ENCODE data around the gene ALKBH8. TPM values are rescaled to one million over a fixed set of nuclear protein-coding genes. Genes with fewer than 3 reads are reported as not detected.

ALKBH8 gene
- total RNA-seq: 10 to 100 TPM in 1 of 2 experiments, 1 to 10 TPM in 1; 9.3 to 11.2 TPM

GRCh38 chr11:107565219-107565937, at the start of gene ALKBH8:
TSS of gene ALKBH8 (minus strand) at chr11:107565735. CDS start at chr11:107560893, 4,842 bp downstream.
- Mint-ChIP-seq H3K4me3 (peak within 1 kb of the TSS; percentile 92), H3K27me3 (no peaks in the 10 kb centered on the region), H3K27ac (peak within 1 kb of the TSS; percentile 94), H3K36me3 (peaks cover 3% of the 10 kb centered on the region), H3K4me1 (ENCODE audit: low read depth) (peaks cover 45% of the 10 kb centered on the region), H3K9me3 (no peaks in the 10 kb centered on the region)
- CTCF ChIA-PET: interaction anchor here (0.8 to 7.4 kb wide), 4 partner anchors 9 to 206 kb away, joined by 4 to 77 read pairs (median 30); no protein-coding TSS in a partner anchor
- DNase-seq: peak; percentile 88
- POLR2A ChIA-PET: interaction anchor here (1.3 kb wide), 1 partner anchor 124 kb away, joined by 3 read pairs; no protein-coding TSS in a partner anchor
- intact Hi-C loops (cut with micrococcal nuclease): loop anchor here (1.0 to 10.0 kb wide), 9 partner anchors 27 to 1543 kb away; partner anchors contain the start of genes AASDHPPT, CWF19L2, DDX10 and KBTBD3

GRCh38 chr11:107612445-107612844, 46.9 kb upstream of the ALKBH8 start:
- Mint-ChIP-seq H3K36me3 (no peaks in the 10 kb centered on the region), H3K4me3 (no peak overlapping the region), H3K4me1 (ENCODE audit: low read depth) (no peaks in the 10 kb centered on the region), H3K27me3 (peaks cover 24% of the 10 kb centered on the region), H3K9me3 (no peaks in the 10 kb centered on the region), H3K27ac (no peak overlapping the region)
- POLR2A ChIA-PET: no interaction called here
- CTCF ChIA-PET: no interaction called here
- intact Hi-C loops (cut with micrococcal nuclease): no loop called here
- no peak for DNase-seq

DNA sequence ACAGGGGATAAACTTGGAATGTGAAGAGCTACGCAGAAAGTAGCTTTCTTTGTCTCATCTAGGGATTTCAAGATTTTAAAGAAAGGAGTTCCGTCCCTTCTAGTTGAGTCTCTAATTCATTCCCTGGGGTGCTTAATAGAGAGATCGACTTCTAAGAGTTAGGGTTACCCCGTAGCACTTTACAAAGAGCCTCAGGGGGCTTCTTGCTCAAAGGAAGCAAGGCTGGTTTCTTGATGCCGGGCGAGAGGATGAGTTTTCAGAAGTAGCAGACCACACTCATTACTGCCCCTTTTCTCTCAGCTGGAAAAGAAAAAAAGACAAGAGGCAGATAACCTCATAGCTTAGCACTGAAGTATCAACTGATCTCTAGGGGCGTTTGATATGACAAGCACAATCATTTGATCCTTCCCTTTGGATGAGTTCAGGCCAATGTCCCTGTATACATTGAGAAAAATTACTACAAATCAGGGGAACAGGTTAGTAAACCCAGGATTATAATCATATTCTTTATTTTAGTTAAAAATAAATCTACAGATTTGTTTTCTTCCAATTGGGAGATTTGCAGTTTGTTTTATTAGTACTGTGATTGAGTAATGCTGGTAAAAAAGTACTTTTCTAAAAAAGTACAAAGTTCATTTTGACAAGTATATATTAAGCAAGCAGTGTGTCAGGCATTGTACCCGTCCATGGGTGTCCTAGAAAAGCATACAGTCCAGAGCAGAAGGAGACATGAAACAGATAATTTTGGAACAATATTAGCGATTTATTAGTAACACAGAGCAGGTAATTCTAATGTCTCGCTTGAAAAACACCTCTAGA, 44.1 kb upstream of the ALKBH8 start:
- no peaks in the 10 kb centered on the region for H3K9me3 Mint-ChIP-seq
- no peak overlapping the region for H3K27ac Mint-ChIP-seq
- no peak overlapping the region for H3K4me3 Mint-ChIP-seq
- no peaks in the 10 kb centered on the region for H3K4me1 Mint-ChIP-seq (ENCODE audit: low read depth)
- ChIA-PET POLR2A (no interaction called here), CTCF (interaction anchor here (1.1 to 1.3 kb wide), 4 partner anchors 46 to 80 kb away, joined by 3 to 4 read pairs (median 4); no protein-coding TSS in a partner anchor)
- DNase-seq: no peak
- no peaks in the 10 kb centered on the region for H3K36me3 Mint-ChIP-seq
- intact Hi-C loops (cut with micrococcal nuclease): no loop called here
- peaks cover 34% of the 10 kb centered on the region for H3K27me3 Mint-ChIP-seq

- no peak for DNase-seq
- H3K36me3 Mint-ChIP-seq: no peaks in the 10 kb centered on the region
- H3K4me1 Mint-ChIP-seq (ENCODE audit: low read depth): no peaks in the 10 kb centered on the region
- H3K9me3 Mint-ChIP-seq: no peaks in the 10 kb centered on the region
- intact Hi-C loops (cut with micrococcal nuclease): no loop called here
- no peak overlapping the region for H3K27ac Mint-ChIP-seq
- H3K27me3 Mint-ChIP-seq: peaks cover 39% of the 10 kb centered on the region
- POLR2A ChIA-PET: no interaction called here
- CTCF ChIA-PET: interaction anchor here (1.1 to 1.3 kb wide), 4 partner anchors 45 to 81 kb away, joined by 3 to 4 read pairs (median 4); no protein-coding TSS in a partner anchor
- H3K4me3 Mint-ChIP-seq: no peak overlapping the region
Measured at GRCh38 chr11:107608809-107609208, 43.3 kb upstream of the ALKBH8 start.

DNA sequence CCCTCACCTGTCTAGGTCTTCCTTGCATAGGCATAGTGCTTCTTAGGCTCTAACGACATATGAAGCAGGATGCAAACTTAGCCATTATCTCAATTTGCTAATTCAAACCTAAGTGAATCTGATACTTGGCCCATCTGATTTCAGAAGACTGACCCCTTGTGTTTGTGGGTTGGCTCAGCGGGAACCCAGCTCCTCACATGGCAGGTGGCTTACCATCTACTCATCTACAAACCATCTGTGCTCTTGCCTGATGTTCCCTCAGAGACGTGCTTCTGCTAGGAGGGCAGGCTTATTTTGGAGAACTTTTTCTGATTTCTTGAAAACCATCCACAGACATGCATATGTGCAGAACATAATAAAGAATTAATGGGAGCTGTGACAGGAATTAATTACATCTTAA, 40.6 kb upstream of the ALKBH8 start:
- Mint-ChIP-seq H3K27me3 (peaks cover 49% of the 10 kb centered on the region), H3K27ac (no peak overlapping the region), H3K9me3 (no peaks in the 10 kb centered on the region), H3K4me3 (no peak overlapping the region), H3K4me1 (ENCODE audit: low read depth) (no peaks in the 10 kb centered on the region), H3K36me3 (no peaks in the 10 kb centered on the region)
- ChIA-PET CTCF (no interaction called here), POLR2A (no interaction called here)
- no peak for DNase-seq
- intact Hi-C loops (cut with micrococcal nuclease): no loop called here

DNA sequence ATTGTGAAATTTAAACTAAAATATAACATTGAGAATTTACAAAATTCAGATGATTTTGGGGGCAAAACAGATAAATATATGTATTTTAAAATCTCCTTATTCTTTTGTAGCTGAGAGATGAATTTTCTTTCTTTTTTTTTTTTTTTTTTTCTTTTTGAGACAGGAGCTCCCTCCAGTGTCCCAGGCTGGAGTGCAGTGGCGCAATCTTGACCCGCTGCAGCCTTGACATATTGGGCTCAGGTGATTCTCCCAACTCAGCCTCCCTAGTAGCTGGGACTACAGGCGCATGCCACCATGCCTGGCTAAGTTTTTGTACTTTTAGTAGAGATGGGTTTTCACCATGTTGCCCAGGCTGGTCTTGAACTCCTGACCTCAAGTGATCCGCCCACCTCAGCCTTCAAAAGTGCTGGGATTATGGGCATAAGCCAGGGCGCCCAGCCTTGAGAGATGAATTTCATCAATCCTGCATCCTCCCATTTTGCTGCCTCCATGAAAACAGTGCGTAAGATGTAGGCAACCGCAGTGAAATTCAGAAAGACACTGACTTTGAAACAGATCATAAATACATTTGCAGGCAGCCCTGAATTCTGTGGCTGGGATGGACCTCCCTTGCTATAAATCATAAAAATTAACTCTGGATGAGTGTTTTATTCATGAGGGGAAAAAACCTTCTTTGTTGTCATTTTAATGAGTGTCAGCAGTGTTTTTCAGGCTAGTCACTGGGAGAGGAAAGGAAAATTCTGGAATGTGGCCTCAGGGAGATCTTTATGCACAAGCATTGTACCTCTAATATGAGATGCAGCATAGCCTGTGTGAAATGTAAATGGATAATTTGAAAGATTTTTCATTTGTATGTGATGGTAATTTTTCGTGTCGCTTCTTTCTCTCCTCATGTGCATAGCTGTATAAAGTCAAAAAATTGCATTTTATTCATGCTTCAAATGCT, 39.8 kb upstream of the ALKBH8 start:
- Mint-ChIP-seq H3K36me3 (no peaks in the 10 kb centered on the region), H3K27ac (no peak overlapping the region), H3K27me3 (peaks cover 50% of the 10 kb centered on the region), H3K4me3 (no peak overlapping the region), H3K9me3 (no peaks in the 10 kb centered on the region), H3K4me1 (ENCODE audit: low read depth) (no peaks in the 10 kb centered on the region)
- DNase-seq: no peak
- intact Hi-C loops (cut with micrococcal nuclease): no loop called here
- CTCF ChIA-PET: interaction anchor here (0.5 to 1.0 kb wide), 2 partner anchors 29 to 473 kb away, joined by 3 read pairs; no protein-coding TSS in a partner anchor
- POLR2A ChIA-PET: no interaction called here

DNA sequence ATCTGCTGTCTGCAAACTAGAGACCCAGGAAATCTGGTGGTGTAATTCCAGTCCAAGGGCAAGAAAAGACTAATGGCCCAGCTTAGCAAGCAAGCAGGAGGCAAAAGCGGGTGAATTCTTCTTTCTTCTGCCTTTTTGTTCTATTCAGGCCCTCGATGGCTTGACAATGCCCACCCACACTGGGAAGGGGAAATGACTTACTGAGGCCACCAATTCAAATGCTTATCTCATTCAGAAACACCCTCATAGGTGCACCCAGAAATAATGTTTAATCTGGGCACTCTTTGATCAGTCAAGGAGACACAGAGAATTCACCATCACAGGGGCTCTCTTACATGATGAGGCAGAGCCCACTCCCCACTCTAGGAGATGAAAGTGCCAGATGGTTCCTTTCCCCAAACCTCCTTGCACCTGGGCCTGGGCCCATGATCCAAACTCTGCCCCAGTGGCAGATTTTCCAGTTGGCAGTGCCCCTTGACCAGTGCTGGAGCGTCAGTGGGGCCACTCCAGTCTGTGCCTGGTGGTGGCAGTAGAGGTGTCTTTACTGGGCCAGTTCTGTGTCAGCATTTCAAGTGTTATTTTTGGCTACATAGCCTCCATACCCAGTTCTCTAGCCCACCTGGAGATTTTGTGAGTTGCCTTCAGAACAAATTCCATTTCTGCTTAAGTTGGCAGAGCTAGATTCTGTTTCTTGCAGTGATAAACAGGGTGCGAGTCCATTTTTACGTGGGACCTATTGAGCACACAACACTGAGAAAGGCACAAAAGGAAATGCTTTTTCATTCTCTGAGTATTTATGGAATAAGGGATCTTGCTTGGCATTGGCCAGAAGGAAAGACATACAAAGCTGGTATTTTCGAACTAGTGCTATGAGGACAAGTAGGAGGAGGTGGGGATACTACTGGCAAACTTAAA, 32.9 kb upstream of the ALKBH8 start:
- POLR2A ChIA-PET: no interaction called here
- H3K9me3 Mint-ChIP-seq: no peaks in the 10 kb centered on the region
- no peak overlapping the region for H3K27ac Mint-ChIP-seq
- CTCF ChIA-PET: interaction anchor here (0.7 to 1.5 kb wide), 2 partner anchors 50 to 91 kb away, joined by 3 read pairs; no protein-coding TSS in a partner anchor
- peak; percentile 29 for DNase-seq
- H3K4me1 Mint-ChIP-seq (ENCODE audit: low read depth): no peaks in the 10 kb centered on the region
- no peaks in the 10 kb centered on the region for H3K36me3 Mint-ChIP-seq
- no peak overlapping the region for H3K4me3 Mint-ChIP-seq
- intact Hi-C loops (cut with micrococcal nuclease): no loop called here
- H3K27me3 Mint-ChIP-seq: peaks cover 45% of the 10 kb centered on the region

GRCh38 chr11:107594736-107595135, 29.2 kb upstream of the ALKBH8 start:
- Mint-ChIP-seq H3K4me1 (ENCODE audit: low read depth) (peaks cover 24% of the 10 kb centered on the region), H3K36me3 (no peaks in the 10 kb centered on the region), H3K4me3 (no peak overlapping the region), H3K27me3 (peaks cover 60% of the 10 kb centered on the region), H3K9me3 (no peaks in the 10 kb centered on the region), H3K27ac (no peak overlapping the region)
- CTCF ChIA-PET: interaction anchor here (1.0 to 1.2 kb wide), 2 partner anchors 94 to 146 kb away, joined by 3 to 4 read pairs; no protein-coding TSS in a partner anchor
- intact Hi-C loops (cut with micrococcal nuclease): no loop called here
- POLR2A ChIA-PET: no interaction called here
- DNase-seq: no peak

DNA sequence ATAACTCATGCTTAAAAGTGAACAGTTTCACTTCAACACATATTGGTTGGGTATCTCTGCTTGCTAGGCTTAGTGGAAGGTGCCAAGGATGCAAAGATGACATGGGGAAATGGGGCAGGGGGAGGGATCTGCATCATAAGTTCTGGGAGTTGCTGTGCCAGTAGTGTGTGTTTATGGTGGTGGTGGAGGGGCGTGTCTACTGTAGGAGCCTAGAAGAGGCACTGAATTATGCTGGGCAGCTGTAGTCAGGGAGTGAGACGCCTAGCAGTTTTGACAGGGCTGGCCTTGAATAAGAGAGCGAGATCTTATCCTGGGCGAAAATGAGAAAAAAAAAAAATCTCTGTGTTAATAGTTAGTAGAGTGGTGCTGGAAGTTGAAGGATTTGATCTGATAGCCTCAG, 28.4 kb upstream of the ALKBH8 start:
- Mint-ChIP-seq H3K36me3 (no peaks in the 10 kb centered on the region), H3K4me1 (ENCODE audit: low read depth) (peaks cover 26% of the 10 kb centered on the region), H3K27me3 (peaks cover 67% of the 10 kb centered on the region), H3K4me3 (no peak overlapping the region), H3K9me3 (no peaks in the 10 kb centered on the region), H3K27ac (no peak overlapping the region)
- DNase-seq: no peak
- intact Hi-C loops (cut with micrococcal nuclease): no loop called here
- ChIA-PET CTCF (interaction anchor here (1.0 to 1.5 kb wide), 3 partner anchors 30 to 147 kb away, joined by 3 to 4 read pairs (median 4); no protein-coding TSS in a partner anchor), POLR2A (no interaction called here)

DNA sequence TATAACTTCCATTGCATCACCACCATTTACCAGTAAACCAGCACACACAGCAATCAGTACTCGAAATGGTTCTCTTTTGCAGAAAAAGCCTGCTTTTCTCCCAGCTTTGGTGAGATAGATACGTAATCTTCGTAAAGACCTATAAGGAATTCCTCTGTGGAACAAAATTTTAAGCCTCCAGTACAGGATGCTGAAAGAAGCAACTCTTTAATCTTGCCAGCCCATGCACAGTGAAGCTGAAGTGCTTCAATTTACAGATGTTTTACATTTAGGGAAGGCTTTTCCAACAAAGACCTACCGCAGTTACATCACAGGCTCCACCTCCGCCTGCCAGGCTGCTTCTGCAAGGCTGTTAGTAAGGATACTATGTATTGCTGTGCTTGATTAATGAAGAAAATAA, 27.3 kb upstream of the ALKBH8 start:
- H3K27ac Mint-ChIP-seq: no peak overlapping the region
- no peaks in the 10 kb centered on the region for H3K36me3 Mint-ChIP-seq
- H3K27me3 Mint-ChIP-seq: peaks cover 71% of the 10 kb centered on the region
- H3K4me1 Mint-ChIP-seq (ENCODE audit: low read depth): peaks cover 26% of the 10 kb centered on the region
- no peak for DNase-seq
- H3K9me3 Mint-ChIP-seq: no peaks in the 10 kb centered on the region
- intact Hi-C loops (cut with micrococcal nuclease): loop anchor here (1.0 kb wide), 3 partner anchors 28 to 192 kb away; partner anchors contain the start of gene ALKBH8
- ChIA-PET CTCF (interaction anchor here (1.5 to 1.6 kb wide), 2 partner anchors 16 to 29 kb away, joined by 4 to 5 read pairs; no protein-coding TSS in a partner anchor), POLR2A (no interaction called here)
- H3K4me3 Mint-ChIP-seq: no peak overlapping the region
